Measurements from ENCODE around the gene NUP205. TPM values are rescaled to one million over a fixed set of nuclear protein-coding genes. Genes with fewer than 3 reads are reported as not detected.

The NUP205 gene
- total RNA-seq, 1 donor from 2014 or later: 91.6 TPM

GRCh38 chr7:135560631-135561030 lies 2.9 kb downstream of the NUP205 start:
- H3K4me3 ChIP-seq (ENCODE audit: low read depth, low read length): no peak overlapping the region
- TF ChIP-seq CTCF (conservative IDR thresholded peaks at IDR 0.05; ENCODE audit: low read depth, low read length): no peak
- DNase-seq (ENCODE audit: low read depth): no peak

GRCh38 chr7:135562720-135563119 lies 5.0 kb downstream of the NUP205 start:
- no peak for TF ChIP-seq CTCF (conservative IDR thresholded peaks at IDR 0.05; ENCODE audit: low read depth, low read length)
- DNase-seq (ENCODE audit: low read depth): no peak
- no peak overlapping the region for H3K4me3 ChIP-seq (ENCODE audit: low read depth, low read length)

- H3K4me3 ChIP-seq (ENCODE audit: low read depth, low read length): no peak overlapping the region
- no peak for DNase-seq (ENCODE audit: low read depth)
- no peak for TF ChIP-seq CTCF (conservative IDR thresholded peaks at IDR 0.05; ENCODE audit: low read depth, low read length)
Measured at GRCh38 chr7:135571834-135572233, 14.1 kb downstream of the NUP205 start.

GRCh38 chr7:135573541-135573940 lies 15.8 kb downstream of the NUP205 start:
- no peak for DNase-seq (ENCODE audit: low read depth)
- TF ChIP-seq CTCF (conservative IDR thresholded peaks at IDR 0.05; ENCODE audit: low read depth, low read length): no peak
- H3K4me3 ChIP-seq (ENCODE audit: low read depth, low read length): no peak overlapping the region

- H3K4me3 ChIP-seq (ENCODE audit: low read depth, low read length): no peak overlapping the region
- DNase-seq (ENCODE audit: low read depth): no peak
- TF ChIP-seq CTCF (conservative IDR thresholded peaks at IDR 0.05; ENCODE audit: low read depth, low read length): no peak
Measured at GRCh38 chr7:135575296-135575695, 17.6 kb downstream of the NUP205 start.

- no peak overlapping the region for H3K4me3 ChIP-seq (ENCODE audit: low read depth, low read length)
- DNase-seq (ENCODE audit: low read depth): no peak
- no peak for TF ChIP-seq CTCF (conservative IDR thresholded peaks at IDR 0.05; ENCODE audit: low read depth, low read length)
Measured at GRCh38 chr7:135578569-135578968, 20.9 kb downstream of the NUP205 start.
